GM18909 (cell line): Measurements from ENCODE around the gene NEB.
"Not testable (repeated sequence)": the region's sequence is repeated elsewhere in the genome, so short reads cannot be mapped to it uniquely, and the experiment has no call there.

Experiments used
- ATAC-seq: cut with Tn5 transposase; IDR thresholded peaks from one replicate; pipeline ENCODE4 v1.9.1; 2021; ENCODE audit warnings: mild to moderate bottlenecking; ENCODE audit not compliant: unreplicated experiment, poor library complexity

The NEB gene

DNA sequence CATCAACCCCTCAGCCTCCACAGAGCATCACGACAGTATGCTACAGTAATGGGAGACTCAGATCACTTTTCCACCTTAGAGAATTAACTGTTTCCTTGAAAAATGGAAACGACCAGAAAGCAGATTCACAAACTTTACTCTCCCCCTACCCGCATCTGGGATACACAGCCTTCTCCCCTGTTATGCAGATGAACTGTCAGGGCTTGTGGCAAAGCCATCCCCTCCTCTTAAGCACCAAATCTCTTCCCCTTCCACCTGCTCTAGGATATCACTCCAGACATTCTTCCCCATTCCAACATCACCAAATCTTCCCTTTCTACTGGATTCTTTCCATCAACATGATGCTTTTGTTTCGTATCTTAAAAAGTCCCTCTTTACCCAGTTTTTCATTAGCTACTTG lies 26.4 kb downstream of the NEB start:
- ATAC-seq: no peak

DNA sequence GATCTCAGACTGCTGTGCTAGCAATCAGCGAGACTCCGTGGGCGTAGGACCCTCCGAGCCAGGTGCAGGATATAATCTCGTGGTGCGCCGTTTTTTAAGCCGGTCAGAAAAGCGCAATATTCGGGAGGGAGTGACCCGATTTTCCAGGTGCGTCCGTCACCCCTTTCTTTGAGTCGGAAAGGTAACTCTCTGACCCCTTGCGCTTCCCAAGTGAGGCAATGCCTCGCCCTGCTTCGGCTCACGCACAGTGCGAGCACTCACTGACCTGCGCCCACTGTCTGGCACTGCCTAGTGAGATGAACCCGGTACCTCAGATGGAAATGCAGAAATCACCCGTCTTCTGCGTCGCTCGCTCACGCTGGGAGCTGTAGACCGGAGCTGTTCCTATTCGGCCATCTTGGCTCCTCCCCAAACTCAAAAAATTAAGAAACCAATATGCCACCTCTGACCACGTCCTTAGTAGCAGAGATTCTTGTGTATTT lies 29.8 kb downstream of the NEB start:
- not testable (repeated sequence) for ATAC-seq

DNA sequence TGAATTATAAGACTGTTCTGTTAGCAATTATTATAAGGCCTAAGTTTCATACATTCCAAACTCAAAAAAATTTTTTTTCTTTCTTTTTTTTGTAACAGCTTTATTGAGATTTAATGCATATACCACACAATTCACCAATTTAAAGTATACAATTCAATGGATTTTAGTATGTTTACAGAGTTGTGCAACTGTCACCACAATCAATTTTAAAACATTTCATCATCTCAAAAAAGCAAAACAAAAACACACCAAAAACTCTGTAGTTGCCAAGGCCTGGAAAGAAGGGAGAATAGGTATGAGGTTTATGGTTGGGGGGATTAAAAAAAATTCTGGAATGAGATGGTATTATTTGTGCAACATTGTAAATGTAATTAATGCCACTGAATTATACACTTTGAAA lies 36.1 kb downstream of the NEB start:
- not testable (repeated sequence) for ATAC-seq

DNA sequence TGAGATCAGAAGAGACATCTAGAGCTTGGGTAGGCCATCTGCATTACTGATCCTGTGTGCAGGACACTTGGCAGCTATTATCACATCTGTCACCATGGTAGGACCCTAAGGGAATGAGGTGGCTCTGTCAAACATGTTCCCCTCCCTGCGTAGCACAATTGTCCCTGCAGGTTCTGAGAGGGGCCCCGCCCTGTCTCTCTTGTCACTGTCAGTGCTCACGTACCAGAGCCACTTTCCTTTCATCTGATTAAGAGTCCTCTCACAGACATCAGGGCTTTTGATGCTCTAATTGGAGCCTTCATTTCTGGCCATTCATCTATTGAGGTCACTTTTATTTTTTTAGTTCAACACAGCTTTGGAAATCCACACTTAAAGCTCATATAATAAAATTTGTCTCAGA lies 38.5 kb downstream of the NEB start:
- no peak for ATAC-seq

DNA sequence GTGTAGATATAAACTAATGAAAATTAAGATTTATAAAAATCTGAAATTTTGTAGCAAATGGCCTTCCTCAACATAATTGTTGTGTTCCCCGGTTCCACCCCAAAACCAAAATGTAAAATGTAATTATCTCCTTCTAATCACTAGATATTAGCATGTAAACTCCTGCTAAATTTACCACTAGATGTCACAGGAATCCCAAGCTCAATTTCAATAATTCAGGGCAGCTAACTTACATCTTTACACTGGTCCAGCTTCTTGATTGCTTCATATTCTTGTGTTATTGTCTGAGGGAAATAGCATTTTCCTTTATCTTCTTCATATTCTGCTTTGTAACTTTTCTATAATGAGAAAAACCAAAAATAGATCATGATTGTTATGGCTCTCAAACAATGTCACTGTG lies 42.6 kb downstream of the NEB start:
- ATAC-seq: no peak

DNA sequence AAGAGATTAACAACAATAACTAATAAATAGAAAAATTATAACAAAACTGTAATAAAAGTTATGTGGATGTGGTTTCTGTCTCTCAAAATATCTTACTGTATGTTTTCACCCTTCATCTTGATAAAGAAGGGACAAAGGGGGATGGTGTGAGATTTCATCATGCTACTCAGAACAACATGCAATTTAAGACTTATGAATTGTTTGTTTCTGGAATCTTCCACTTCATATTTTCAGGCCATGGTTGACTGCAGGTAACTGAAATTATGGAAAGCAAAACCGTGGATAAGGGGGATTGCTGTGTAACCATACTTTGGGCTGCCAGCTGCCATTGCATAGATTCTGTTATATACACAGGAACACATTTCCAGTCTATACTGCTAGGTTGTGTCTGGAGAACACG lies 45.6 kb downstream of the NEB start:
- ATAC-seq: no peak

DNA sequence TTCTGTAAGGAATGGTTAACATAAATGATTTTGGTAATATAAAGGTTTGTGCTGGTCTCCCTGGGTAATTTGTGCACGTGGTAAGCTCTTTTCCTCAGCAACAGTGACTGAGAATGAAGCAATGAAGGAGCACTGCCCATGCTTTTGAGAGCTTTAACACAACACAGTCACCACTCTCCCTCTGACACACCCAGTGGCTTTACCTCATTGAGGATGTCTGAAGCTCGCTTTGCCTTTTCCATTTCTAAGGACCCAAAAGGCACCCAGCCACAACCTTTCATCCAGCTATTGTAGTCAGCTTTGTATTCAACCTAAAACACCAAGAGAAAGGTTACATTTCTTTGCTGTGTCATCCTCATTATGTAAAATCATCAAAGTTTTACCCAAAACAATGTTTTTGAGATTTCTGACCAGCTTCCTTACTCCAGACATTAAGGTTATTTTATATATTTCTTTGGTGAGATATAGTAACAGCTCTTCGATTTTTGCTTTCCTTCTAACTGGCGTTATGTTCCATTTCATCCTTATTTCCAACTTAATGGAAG lies 51.7 kb downstream of the NEB start:
- ATAC-seq: no peak

DNA sequence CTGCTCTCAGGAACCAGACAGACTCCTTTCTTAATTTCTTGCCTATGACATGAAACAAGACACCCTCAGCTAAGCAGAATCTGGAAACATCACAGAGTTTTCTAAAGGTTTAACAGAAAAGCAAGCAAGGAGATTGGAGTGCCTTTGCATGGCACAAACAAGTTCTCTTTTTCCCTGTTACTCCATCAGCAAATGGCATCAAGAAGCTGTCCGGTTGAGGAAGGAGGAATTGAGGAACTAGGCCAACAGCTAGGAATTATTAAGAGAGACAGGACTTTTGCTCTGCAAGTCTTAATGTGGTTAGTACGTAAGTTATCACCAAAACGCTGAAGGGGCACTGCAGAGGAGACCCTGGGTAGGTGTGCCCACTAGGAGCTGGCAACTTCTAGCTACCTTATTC lies 53.2 kb downstream of the NEB start:
- ATAC-seq: no peak

DNA sequence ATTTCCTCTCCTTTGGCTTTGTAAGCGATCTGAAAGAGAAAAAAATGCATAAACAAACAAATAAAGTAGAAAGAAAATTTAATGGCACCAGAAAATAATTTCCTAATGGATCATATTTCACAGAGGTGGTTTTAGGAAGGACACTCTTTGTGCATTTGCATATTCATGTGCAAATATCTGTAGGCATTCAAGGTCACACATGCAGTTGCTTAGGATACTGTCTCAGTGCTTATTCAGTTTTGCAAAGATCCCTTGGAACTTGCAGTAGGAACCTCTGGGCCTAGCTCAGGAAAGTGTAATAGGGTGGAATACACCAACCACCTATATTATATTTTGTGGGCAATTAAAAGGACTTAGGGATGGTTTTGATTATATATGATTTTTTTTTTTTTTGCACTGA lies 54.3 kb downstream of the NEB start:
- no peak for ATAC-seq

DNA sequence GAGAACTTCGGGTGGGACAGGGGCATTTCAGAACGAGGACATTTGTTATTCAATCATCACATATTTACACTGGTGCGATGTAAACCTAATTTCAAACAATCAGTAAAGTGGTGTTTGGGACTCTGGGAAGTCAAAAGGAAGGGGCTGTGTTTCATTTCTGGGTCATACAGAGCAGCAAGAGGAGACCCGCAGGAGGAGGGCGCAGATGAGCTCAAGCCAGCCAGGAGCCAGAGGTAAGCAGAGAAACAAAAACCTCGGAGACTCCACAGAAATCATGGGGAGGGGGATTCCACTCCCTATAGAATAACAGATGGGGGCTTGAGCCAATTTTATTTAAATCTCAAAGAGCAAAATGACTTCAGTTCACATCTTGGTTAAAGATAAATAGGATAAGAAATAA lies 55.4 kb downstream of the NEB start:
- ATAC-seq: no peak

DNA sequence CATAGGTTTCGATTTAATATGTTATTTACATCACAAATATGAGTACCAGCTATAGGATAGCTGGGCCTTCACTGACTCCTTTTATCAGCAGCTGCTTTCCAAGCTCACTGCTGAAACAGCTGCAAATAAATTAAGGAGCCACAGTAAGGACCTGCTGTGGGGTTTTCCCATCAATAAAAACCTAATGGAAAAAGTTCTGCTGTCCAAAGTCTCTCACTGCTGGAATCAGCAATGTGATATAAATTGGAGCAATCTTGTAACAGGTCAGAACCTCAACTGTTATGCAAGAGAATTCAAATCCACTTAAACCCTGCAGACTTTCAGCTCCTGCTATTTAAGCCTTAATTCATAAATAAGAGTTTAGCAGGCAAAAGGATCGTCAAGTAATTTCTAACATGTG lies 61.3 kb downstream of the NEB start:
- no peak for ATAC-seq

DNA sequence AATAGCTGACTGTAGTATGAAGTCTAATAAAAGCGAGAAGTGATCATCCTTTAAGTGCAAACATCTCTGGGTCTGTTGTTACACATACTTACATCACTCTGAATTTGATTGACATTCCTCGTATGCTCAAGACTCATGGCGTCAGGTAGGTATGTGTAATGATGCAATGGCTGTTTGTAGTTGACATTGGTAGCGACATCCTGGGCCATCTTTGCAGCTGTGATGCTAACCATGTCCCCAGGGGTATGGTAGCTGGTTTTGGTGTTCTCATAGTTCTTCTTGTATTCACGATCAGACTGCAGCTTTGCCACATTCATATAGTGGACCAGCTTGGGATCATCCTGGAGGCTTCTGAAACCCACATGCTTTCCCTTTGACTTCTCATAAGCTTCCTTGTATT lies 62.0 kb downstream of the NEB start:
- ATAC-seq: no peak

DNA sequence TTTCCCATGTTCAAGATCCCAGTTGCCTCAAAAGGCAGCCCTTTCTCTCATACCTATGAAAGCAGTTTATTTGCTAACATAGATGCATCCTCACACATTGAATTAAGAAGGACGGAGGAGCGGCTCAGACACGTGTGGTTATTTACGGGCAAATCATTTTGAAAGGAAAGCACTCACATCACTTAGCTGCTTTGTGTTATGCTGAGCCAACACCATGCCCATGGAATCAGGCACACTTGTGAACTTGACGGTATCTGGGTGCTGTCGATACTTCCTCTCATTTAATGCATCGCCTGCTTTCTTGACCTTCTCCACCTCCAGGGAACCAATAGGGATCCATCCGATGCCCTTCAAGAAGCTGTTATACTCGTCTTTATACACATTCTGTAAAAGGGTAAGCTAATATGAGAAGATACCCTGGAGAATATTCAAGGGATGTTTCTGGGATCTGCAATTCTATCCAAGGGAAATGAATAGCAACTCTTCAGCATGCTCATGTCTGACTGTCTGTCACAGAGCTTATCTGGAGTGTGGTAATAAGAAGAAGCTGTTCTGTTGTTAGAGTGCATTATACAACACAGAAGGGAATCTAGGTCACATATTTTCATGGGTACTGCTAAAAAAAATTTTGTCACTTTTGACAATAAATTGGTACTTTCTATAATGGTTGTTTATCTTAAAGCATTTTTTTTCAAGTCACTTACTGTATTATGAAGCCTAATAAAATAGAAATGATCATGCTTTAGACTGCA lies 63.3 kb downstream of the NEB start:
- ATAC-seq: no peak

DNA sequence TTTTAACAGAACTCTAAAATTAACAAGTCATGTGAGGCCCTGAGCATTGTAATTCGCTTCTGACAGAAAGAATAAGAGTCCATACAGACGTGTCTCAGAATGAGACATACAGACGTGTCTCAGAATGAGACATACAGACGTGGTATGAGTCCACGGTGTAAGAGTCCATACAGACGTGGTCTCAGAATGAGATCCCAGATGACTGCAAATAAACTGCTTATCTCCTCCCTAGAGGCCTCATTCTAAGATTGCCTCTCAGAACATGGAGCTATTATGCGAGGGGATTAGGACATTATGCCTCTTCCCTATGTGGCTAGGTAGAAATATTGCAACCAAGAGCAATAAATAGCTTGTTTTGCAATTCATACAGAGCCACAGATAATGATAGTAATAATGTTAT lies 63.9 kb downstream of the NEB start:
- ATAC-seq: peak; percentile 71

DNA sequence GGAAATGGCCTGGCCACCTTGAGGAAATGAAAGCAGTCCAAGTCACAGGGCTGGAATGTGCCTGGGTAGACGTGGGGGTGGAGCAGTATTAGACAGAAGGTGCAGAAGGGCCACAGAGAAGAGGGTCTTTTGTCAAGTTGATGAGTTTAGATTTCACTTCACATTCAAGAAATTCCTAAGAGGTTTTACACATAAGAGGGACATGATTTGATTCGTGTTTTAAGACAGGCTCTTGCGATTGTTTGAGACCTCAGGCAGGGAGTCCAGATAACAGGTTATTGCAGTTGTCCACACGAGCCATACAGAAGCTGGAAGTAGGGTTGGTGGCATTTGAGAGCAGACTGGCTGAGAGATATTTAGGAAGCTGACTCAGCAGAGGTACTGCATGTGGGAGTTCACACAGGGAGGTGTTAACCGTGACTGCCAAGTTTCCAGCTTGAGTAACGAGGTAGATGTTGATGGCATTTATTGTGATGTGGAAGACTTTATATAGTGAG lies 64.6 kb downstream of the NEB start:
- ATAC-seq: no peak

DNA sequence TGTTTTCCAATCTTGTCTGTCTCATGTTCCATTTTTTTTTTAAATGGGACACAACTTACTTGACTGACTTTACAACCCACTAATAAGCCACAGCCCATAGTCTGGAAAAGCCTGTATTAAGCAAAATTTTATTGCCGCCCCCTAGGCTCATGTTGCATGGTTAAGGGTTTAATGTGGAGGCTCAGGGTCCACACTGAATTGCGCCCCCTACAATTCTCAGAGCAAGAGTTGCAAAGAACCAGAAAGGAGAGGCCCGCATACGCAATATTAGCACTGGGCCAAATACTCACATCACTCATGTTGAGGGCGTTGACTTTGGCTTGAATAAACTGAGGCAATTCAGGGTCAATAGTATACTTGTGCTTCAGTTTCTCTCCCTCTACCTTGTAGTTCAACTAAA lies 65.5 kb downstream of the NEB start:
- no peak for ATAC-seq

DNA sequence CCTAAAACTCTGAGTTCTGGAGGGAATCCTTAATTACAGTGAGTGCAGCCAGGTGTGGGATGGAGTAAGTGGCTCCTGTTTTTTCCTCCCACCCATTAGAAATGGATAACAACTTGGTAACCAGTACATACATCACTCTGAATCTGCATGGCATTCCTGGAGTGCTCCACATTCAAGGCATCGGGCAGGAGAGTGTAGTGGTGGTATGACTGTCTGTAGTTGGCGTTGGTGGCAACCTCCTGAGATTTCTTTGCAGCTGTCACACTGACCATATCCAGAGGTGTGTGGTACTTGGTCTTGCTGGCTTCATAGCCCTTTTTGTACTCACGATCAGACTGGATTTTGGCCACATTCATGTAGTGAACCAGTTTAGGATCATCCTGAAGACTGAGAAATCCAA lies 68.3 kb downstream of the NEB start:
- ATAC-seq: no peak

DNA sequence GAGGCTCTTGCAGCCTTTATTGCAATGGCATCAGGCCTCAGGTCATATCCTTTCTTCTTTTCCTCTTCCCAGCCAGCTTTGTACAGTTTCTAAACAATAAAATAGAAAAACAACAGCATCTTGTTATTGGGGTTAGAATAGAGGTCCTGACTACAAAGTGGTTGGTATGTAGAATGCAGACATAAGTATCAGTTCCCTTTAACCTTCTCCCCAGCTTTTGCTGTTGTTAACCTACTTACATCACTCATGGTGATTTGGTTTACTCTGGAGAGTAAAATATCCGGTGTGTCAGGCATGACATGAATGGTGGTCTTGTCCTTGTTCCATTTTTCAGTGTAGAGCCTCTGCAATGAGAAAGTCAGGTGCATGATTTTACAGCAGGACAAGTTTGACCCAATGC lies 69.8 kb downstream of the NEB start:
- peak; percentile 59 for ATAC-seq

DNA sequence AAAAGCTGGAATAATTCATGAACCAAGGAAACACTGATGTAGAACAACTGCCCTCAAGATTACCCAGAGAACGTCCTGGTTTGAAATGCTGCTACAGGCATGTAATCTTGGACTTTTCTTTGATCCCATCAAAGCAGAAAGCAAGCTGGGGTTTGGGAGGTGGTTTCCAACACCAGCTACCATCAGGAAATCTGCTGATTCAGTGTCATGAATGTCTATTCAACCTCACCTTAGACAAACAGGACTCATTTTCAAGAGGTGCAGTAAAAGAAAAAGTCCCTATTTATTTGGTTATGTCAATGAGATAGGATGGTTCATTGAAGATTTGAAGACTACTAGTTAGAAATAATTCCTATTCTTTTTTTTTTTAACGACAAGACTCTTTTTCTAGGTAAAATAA lies 72.7 kb downstream of the NEB start:
- no peak for ATAC-seq

DNA sequence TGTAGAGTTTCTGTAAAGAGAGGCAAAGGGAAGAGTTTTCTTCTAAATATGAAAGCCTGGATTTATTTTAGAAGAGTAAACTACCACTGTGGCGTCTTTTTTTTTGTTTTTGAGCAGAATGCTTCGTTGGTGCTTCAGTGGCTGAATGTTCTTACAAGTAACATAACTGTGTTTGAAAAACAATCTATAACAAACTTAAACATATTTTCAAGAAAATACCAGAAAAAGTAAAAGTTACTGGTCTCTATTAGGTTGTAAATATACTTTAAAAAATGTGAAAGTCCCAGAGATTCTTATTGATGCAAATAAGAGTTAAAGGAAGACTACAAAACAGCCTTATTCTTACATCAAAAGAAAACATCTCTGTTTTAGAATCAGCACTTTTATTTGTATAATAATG lies 76.2 kb downstream of the NEB start:
- ATAC-seq: no peak

DNA sequence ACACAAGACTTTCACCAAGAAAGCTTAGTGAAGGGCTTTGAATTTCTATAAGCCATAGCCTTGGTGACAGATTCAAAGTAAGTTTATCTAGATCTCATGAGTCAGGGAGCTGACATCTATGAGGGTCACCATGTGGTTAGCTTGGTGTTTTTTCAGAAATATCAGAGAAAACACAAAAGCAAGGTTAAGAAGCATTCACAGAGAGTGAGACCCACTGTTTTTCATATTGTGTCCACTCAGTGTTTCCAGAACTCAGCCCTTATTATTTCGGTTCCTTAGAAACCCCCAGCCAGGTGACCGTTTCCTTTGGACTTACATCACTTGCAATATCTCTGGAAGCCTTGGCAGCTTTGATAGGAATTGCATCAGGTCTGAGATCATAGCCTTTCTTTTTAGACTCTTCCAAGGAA lies 76.6 kb downstream of the NEB start:
- no peak for ATAC-seq
